Naive thymus-derived CD4-positive, alpha-beta T cell (primary cell): ENCODE results near the gene MAP3K7CL. TPM values are rescaled to one million over a fixed set of nuclear protein-coding genes. Genes with fewer than 3 reads are reported as not detected.

Experiments
- ATAC-seq: fragments of 150-1000 bp; cut with Tn5 transposase; 2 replicates; pipeline ENCODE4 v1.10.0; 2021; ENCODE audit warnings: mild to moderate bottlenecking, moderate library complexity
- CTCF ChIA-PET: fragments of 350-600 bp; sonication (Branson Sonifier 250); formaldehyde crosslinking; loops from one replicate; lab custom pipeline; 2021; ENCODE audit warnings: antibody characterized with exemption; lab: Charles Lee
- POLR2A ChIA-PET: fragments of 350-600 bp; sonication (Branson Sonifier 250); formaldehyde crosslinking; loops from one replicate; lab custom pipeline; 2021; ENCODE audit warnings: antibody characterized with exemption, inconsistent platforms; lab: Charles Lee
- DNase-seq, 9 donors: peaks; one replicate each; pipeline versions ENCODE4 v3.0.0 to v3.0.0-alpha.2; 2020 to 2022; ENCODE audit warnings: mixed read lengths in 1 of 9
- H3K27ac ChIP-seq: one replicate; pipeline ENCODE4 v1.7.0; 2013; ENCODE audit warnings: mild to moderate bottlenecking, low read depth, low read length, moderate library complexity
- H3K27me3 ChIP-seq, 2 donors: one replicate each; pipeline ENCODE4 v1.7.0; 2013; ENCODE audit warnings: low read length in 2 of 2, mild to moderate bottlenecking in 2 of 2, moderate library complexity in 2 of 2; ENCODE audit not compliant: control insufficient read depth in 2 of 2, insufficient read depth in 2 of 2
- H3K36me3 ChIP-seq, 3 experiments: 1 replicate in 2 of 3; 2 replicates in 1 of 3; pipeline ENCODE4 v1.7.0; 2013; ENCODE audit warnings: low read length in 3 of 3, mild to moderate bottlenecking in 3 of 3, moderate library complexity in 1 of 3; ENCODE audit not compliant: insufficient read depth in 3 of 3, control insufficient read depth in 2 of 3
- H3K4me1 ChIP-seq, 2 donors: one replicate each; pipeline ENCODE4 v1.7.0; 2013; ENCODE audit warnings: low read length in 2 of 2, mild to moderate bottlenecking in 2 of 2, moderate library complexity in 1 of 2; ENCODE audit not compliant: control insufficient read depth in 2 of 2, insufficient read depth in 2 of 2
- H3K4me3 ChIP-seq: 2 replicates; pipeline ENCODE4 v1.7.0; 2013; ENCODE audit warnings: mild to moderate bottlenecking, low read length
- H3K9me3 ChIP-seq, 3 experiments: 1 replicate in 2 of 3; 2 replicates in 1 of 3; pipeline ENCODE4 v1.7.0; 2013; ENCODE audit warnings: low read length in 3 of 3; ENCODE audit not compliant: control insufficient read depth in 2 of 3
- H3K27ac Mint-ChIP-seq, 9 donors: one replicate each; pipeline ENCODE4 v1.8.0; 2020 to 2022; ENCODE audit warnings: mixed read lengths in 9 of 9, mild to moderate bottlenecking in 8 of 9, moderate library complexity in 5 of 9, inconsistent platforms in 2 of 9
- H3K27me3 Mint-ChIP-seq, 5 donors: one replicate each; pipeline ENCODE4 v1.8.0; 2021 to 2022; ENCODE audit warnings: mixed read lengths in 5 of 5, mild to moderate bottlenecking in 1 of 5
- H3K36me3 Mint-ChIP-seq, 5 donors: one replicate each; pipeline ENCODE4 v1.8.0; 2020 to 2022; ENCODE audit warnings: mixed read lengths in 5 of 5, mild to moderate bottlenecking in 3 of 5, inconsistent platforms in 1 of 5
- H3K4me1 Mint-ChIP-seq, 7 donors: one replicate each; pipeline ENCODE4 v1.8.0; 2020 to 2022; ENCODE audit warnings: mixed read lengths in 7 of 7, mild to moderate bottlenecking in 3 of 7, inconsistent platforms in 1 of 7
- H3K4me3 Mint-ChIP-seq, 10 donors: one replicate each; pipeline ENCODE4 v1.8.0; 2020 to 2022; ENCODE audit warnings: mild to moderate bottlenecking in 10 of 10, mixed read lengths in 10 of 10, moderate library complexity in 6 of 10, inconsistent platforms in 2 of 10
- H3K9me3 Mint-ChIP-seq, 11 donors: one replicate each; pipeline ENCODE4 v1.8.0; 2020 to 2022; ENCODE audit warnings: mixed read lengths in 11 of 11, mild to moderate bottlenecking in 4 of 11, inconsistent platforms in 1 of 11, moderate library complexity in 1 of 11
- intact Hi-C, 2 donors: fragments of 100-400 bp; cut with micrococcal nuclease; formaldehyde crosslinking; loops; one replicate each; pipeline ENCODE4 v1.15.1; 2023
- polyA plus RNA-seq, 2 donors: library from polyadenylated mRNA; unstranded; fragments of 300-500 nt; fragmentation: Illumina TruSeq; gene quantifications; one replicate each; pipeline ENCODE4 v1.2.3, GENCODE V29; 2021
- total RNA-seq, 6 experiments: library from RNA in 5 of 6; stranded (reverse) in 5 of 6; gene quantifications; 1 replicate in 5 of 6; 2 replicates in 1 of 6; pipeline ENCODE4 v1.2.3 and lab custom pipeline; 2021 to 2026

The MAP3K7CL gene
- total and polyA plus RNA-seq, 7 experiments from 2014 or later: 2.7 to 11.6 (median 6.8) TPM

DNA sequence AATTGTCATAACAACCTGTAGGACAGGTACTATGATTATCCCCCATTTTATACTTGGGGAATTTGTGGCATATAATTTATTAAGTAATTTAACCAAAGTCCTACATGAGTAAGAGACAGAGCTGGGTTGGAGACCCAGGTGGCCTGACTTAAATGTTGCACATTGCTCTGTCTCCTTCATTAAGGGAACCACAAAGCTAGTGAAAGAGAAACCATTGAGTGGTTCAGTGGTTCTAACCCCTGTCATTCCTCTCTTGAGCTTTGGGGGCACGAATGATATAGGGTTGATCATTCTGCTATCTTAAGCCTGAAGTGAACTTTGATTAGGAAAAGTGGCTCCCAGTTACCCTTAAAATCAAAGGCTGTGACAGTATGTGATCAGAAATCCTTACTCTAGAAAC lies 5.3 kb upstream of the MAP3K7CL start:
- Mint-ChIP-seq H3K9me3 (peaks cover 0 to 10% (median 3%) of the 10 kb centered on the region in 11 donors), H3K4me3 (no peak overlapping the region), H3K4me1 (peaks cover 0 to 4% (median 0%) of the 10 kb centered on the region in 7 donors), H3K36me3 (peaks cover 0 to 33% (median 1%) of the 10 kb centered on the region in 5 donors), H3K27ac (no peak overlapping the region), H3K27me3 (peaks cover 0 to 3% (median 0%) of the 10 kb centered on the region in 5 donors)
- CTCF ChIA-PET: no interaction called here
- POLR2A ChIA-PET: no interaction called here
- no peak for DNase-seq
- ATAC-seq: no peak
- H3K4me3 ChIP-seq: no peak overlapping the region
- no peaks in the 10 kb centered on the region for H3K36me3 ChIP-seq
- intact Hi-C loops: no loop called here
- no peak overlapping the region for H3K27ac ChIP-seq
- no peaks in the 10 kb centered on the region for H3K4me1 ChIP-seq
- H3K9me3 ChIP-seq: no peaks in the 10 kb centered on the region
- H3K27me3 ChIP-seq: no peaks in the 10 kb centered on the region

DNA sequence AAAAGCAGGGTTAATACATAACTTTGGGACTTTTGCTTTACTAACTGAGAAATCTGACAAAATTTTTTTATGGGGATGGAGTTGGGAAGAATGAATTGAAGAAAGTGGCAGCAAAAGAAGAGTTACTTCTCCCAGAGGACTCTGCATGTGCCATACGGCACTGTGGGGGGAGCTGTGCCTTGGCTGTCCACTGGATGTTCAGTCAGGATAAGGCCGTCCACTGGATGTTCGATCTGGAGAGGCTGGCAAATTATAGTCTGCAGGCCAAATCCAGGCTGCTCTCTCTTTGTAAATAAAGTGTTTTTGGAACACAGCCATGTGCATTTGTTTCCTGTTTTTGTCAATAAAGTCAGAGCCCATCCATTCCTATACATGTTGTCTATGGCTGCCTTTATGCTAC lies 4.5 kb upstream of the MAP3K7CL start:
- Mint-ChIP-seq H3K4me3 (no peak overlapping the region), H3K27me3 (peaks cover 0 to 3% (median 0%) of the 10 kb centered on the region in 5 donors), H3K27ac (no peak overlapping the region), H3K36me3 (peaks cover 0 to 32% (median 1%) of the 10 kb centered on the region in 5 donors), H3K9me3 (peaks cover 0 to 10% (median 3%) of the 10 kb centered on the region in 11 donors), H3K4me1 (peaks cover 0 to 4% (median 0%) of the 10 kb centered on the region in 7 donors)
- intact Hi-C loops: no loop called here
- ATAC-seq (no peak), DNase-seq (no peak)
- H3K4me3 ChIP-seq: no peak overlapping the region
- no peaks in the 10 kb centered on the region for H3K36me3 ChIP-seq
- ChIA-PET CTCF (no interaction called here), POLR2A (no interaction called here)
- no peaks in the 10 kb centered on the region for H3K27me3 ChIP-seq
- no peaks in the 10 kb centered on the region for H3K9me3 ChIP-seq
- H3K27ac ChIP-seq: no peak overlapping the region
- no peaks in the 10 kb centered on the region for H3K4me1 ChIP-seq

- no peaks in the 10 kb centered on the region for H3K36me3 ChIP-seq
- Mint-ChIP-seq H3K27me3 (peaks cover 0 to 6% (median 0%) of the 10 kb centered on the region in 5 donors), H3K4me1 (peaks cover 0 to 2% (median 0%) of the 10 kb centered on the region in 7 donors), H3K36me3 (peaks cover 0 to 26% (median 1%) of the 10 kb centered on the region in 5 donors), H3K27ac (no peak overlapping the region), H3K4me3 (no peak overlapping the region), H3K9me3 (peaks cover 0 to 6% (median 3%) of the 10 kb centered on the region in 11 donors)
- H3K4me3 ChIP-seq: no peak overlapping the region
- H3K9me3 ChIP-seq: no peaks in the 10 kb centered on the region
- no peaks in the 10 kb centered on the region for H3K4me1 ChIP-seq
- ATAC-seq: no peak
- ChIA-PET POLR2A (no interaction called here), CTCF (no interaction called here)
- no peak overlapping the region for H3K27ac ChIP-seq
- no peak for DNase-seq
- intact Hi-C loops: no loop called here
- H3K27me3 ChIP-seq: no peaks in the 10 kb centered on the region
These were observed 2.8 kb downstream of the MAP3K7CL start for GRCh38 chr21:29133241-29133640.

GRCh38 chr21:29133796-29134195 lies 3.4 kb downstream of the MAP3K7CL start:
- CTCF ChIA-PET: interaction anchor here (0.5 kb wide), 1 partner anchor 118 kb away, joined by 3 read pairs; no protein-coding TSS in a partner anchor
- no peak for ATAC-seq

DNA sequence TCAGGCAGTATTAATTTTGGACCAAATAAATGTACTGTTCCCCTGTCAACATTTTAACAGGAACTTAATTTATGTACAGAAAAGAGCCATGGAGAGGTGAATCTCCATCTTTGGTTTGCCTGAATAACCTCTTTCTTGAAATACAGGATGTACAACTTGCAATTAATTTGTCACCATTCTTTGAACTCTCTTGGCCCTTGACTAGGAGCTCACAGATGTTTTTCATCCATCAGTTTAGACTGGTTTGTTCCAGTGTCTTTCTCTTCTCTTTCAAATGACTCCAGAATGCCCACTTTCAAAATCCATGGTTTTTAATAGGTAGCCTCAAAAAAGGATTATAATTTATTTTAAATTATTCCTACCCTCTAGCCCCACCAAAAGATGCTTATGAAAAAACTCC lies 5.0 kb downstream of the MAP3K7CL start:
- Histone ChIP-seq H3K27me3 (no peaks in the 10 kb centered on the region), H3K9me3 (no peaks in the 10 kb centered on the region), H3K4me1 (no peaks in the 10 kb centered on the region), H3K36me3 (no peaks in the 10 kb centered on the region), H3K27ac (no peak overlapping the region), H3K4me3 (no peak overlapping the region)
- Mint-ChIP-seq H3K4me3 (no peak overlapping the region), H3K36me3 (peaks cover 0 to 26% (median 0%) of the 10 kb centered on the region in 5 donors), H3K27ac (no peak overlapping the region), H3K27me3 (peaks cover 0 to 6% (median 0%) of the 10 kb centered on the region in 5 donors), H3K4me1 (peaks cover 0 to 2% (median 0%) of the 10 kb centered on the region in 7 donors), H3K9me3 (no peaks in the 10 kb centered on the region)
- POLR2A ChIA-PET: no interaction called here
- no peak for ATAC-seq
- intact Hi-C loops: no loop called here
- CTCF ChIA-PET: no interaction called here
- DNase-seq: no peak

More at GRCh38 chr21:29133796-29134195, 3.4 kb downstream of the MAP3K7CL start:
- Mint-ChIP-seq H3K9me3 (peaks cover 0 to 6% (median 3%) of the 10 kb centered on the region in 11 donors), H3K27ac (no peak overlapping the region), H3K36me3 (peaks cover 0 to 23% (median 1%) of the 10 kb centered on the region in 5 donors), H3K27me3 (peaks cover 0 to 6% (median 0%) of the 10 kb centered on the region in 5 donors), H3K4me3 (no peak overlapping the region), H3K4me1 (peaks cover 0 to 2% (median 0%) of the 10 kb centered on the region in 7 donors)
- intact Hi-C loops: no loop called here
- no peak overlapping the region for H3K27ac ChIP-seq
- H3K4me3 ChIP-seq: no peak overlapping the region
- H3K27me3 ChIP-seq: no peaks in the 10 kb centered on the region
- no peak for DNase-seq
- POLR2A ChIA-PET: no interaction called here
- H3K36me3 ChIP-seq: no peaks in the 10 kb centered on the region
- H3K9me3 ChIP-seq: no peaks in the 10 kb centered on the region
- H3K4me1 ChIP-seq: no peaks in the 10 kb centered on the region

DNA sequence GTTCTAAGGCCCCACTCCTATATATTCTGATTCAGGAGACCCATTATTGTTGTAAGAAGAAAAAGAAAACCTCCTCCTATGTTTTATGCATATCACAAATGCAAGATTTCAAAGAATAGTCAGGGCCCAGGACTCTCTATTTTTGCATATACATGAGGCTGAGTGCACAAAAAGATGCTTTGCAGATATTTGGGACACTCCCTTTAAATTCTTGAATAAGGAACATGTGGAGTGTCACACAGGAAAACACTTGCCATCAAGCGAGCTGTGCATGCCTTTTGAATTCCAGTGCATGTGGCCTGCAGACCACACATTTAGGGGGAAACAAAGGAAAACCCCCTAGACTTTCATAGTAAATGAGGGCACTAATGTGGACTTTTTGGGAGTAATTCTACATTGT lies 5.6 kb downstream of the MAP3K7CL start:
- no peaks in the 10 kb centered on the region for H3K4me1 ChIP-seq
- ATAC-seq (no peak), DNase-seq (no peak)
- no peak overlapping the region for H3K27ac Mint-ChIP-seq
- H3K9me3 ChIP-seq: no peaks in the 10 kb centered on the region
- H3K27ac ChIP-seq: no peak overlapping the region
- no peaks in the 10 kb centered on the region for H3K27me3 ChIP-seq
- no peak overlapping the region for H3K4me3 ChIP-seq
- H3K36me3 ChIP-seq: no peaks in the 10 kb centered on the region
- POLR2A ChIA-PET: no interaction called here
- peaks cover 0 to 29% (median 0%) of the 10 kb centered on the region in 5 donors for H3K36me3 Mint-ChIP-seq
- no peak overlapping the region for H3K4me3 Mint-ChIP-seq
- no peaks in the 10 kb centered on the region for H3K9me3 Mint-ChIP-seq
- intact Hi-C loops: no loop called here
- H3K4me1 Mint-ChIP-seq: peaks cover 0 to 2% (median 0%) of the 10 kb centered on the region in 7 donors
- CTCF ChIA-PET: no interaction called here
- H3K27me3 Mint-ChIP-seq: peaks cover 0 to 6% (median 0%) of the 10 kb centered on the region in 5 donors

- ChIA-PET POLR2A (interaction anchor here (0.6 kb wide), 3 partner anchors 63 to 228 kb away, joined by 3 read pairs; no protein-coding TSS in a partner anchor), CTCF (no interaction called here)
- Histone ChIP-seq H3K27ac (no peak overlapping the region), H3K36me3 (no peaks in the 10 kb centered on the region), H3K9me3 (no peaks in the 10 kb centered on the region), H3K4me1 (no peaks in the 10 kb centered on the region), H3K27me3 (no peaks in the 10 kb centered on the region), H3K4me3 (no peak overlapping the region)
- intact Hi-C loops: no loop called here
- ATAC-seq (no peak), DNase-seq (no peak)
- H3K4me3 Mint-ChIP-seq: no peak overlapping the region
- H3K4me1 Mint-ChIP-seq: peaks cover 0 to 19% (median 7%) of the 10 kb centered on the region in 7 donors
- H3K27me3 Mint-ChIP-seq: peaks cover 0 to 3% (median 0%) of the 10 kb centered on the region in 5 donors
- H3K36me3 Mint-ChIP-seq: peaks cover 0 to 13% (median 1%) of the 10 kb centered on the region in 5 donors
- H3K27ac Mint-ChIP-seq: peak overlapping the region in 2 of 9 donors; percentile 59 to 78
- no peaks in the 10 kb centered on the region for H3K9me3 Mint-ChIP-seq
These were observed 14.4 kb downstream of the MAP3K7CL start for GRCh38 chr21:29144736-29145353.
